ENCODE measurements around the gene JARID2.

DNA sequence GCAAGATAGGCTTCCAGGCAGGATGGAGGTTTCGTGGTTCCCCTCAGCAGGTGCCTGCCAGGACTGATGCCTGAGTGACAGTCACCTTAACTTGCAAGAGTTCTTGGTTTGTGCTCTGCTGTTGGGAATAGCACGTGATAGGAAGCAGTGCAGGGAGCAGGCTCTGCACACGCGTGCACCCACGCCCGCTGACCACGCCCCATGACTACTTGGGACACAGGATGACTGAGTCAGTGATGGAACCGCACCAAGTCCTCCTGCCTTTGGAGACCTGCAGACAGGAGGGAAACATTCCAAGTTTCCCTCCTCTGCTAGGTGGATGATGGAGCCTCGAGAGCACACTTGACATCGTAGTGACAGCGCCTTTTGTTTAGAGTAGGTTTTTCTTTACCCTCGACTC, 252.8 kb downstream of the JARID2 start:
- TF ChIP-seq GATA2 (IDR thresholded peaks at IDR 0.05; ENCODE audit: low read depth, low read length) = no peak
- TF ChIP-seq GATA3 (IDR thresholded peaks at IDR 0.05; ENCODE audit: low read depth, low read length) = no peak

All from SH-SY5Y (cell line).